ENCODE measurements around the gene APOF. TPM values are rescaled to one million over a fixed set of nuclear protein-coding genes. Genes with fewer than 3 reads are reported as not detected.

APOF gene
- total and polyA plus RNA-seq, 10 of the 15 experiments (the other 5 are each of a cell fraction or from before 2014, with no cell fraction given), result 0.04 to 0.19 (median 0.11) TPM; not detected in 5

GRCh38 chr12:56338308-56339157, 24.1 kb downstream of the APOF start, which contains the start of gene IL23A (continued):
- TF ChIP-seq NFYB (IDR thresholded peaks at IDR 0.05; ENCODE audit: insufficient read depth, low read depth, low read length) (no peak), HCFC1 (IDR thresholded peaks at IDR 0.05; ENCODE audit: low read length) (no peak), RELA (IDR thresholded peaks at IDR 0.05; ENCODE audit: borderline replicate concordance, partially characterized antibody) (peak; percentile 58), BRCA1 (IDR thresholded peaks at IDR 0.05; ENCODE audit: low read depth, low read length) (no peak), BHLHE40 (IDR thresholded peaks at IDR 0.05; ENCODE audit: borderline replicate concordance in 1 of 2, low read depth in 2 of 2, low read length in 1 of 2) (peak; percentile 64 to 67; a peak in 2 of 4 replicates), SIN3A (IDR thresholded peaks at IDR 0.05; ENCODE audit: low read depth, low read length) (no peak), HDAC6 (IDR thresholded peaks at IDR 0.05; ENCODE audit: unreplicated experiment) (no peak), SPI1 (IDR thresholded peaks at IDR 0.05; ENCODE audit: borderline replicate concordance, insufficient read depth, low read depth, low read length) (peak; percentile 4; the same call in 1 of the 2 replicates), KDM1A (IDR thresholded peaks at IDR 0.05; ENCODE audit: borderline replicate concordance) (no peak), RB1 (IDR thresholded peaks at IDR 0.05; ENCODE audit: borderline replicate concordance) (0 out of 2 replicates have a peak, but pooled peaks have one; percentile 40), ZNF592 (IDR thresholded peaks at IDR 0.05) (no peak), CHD4 (IDR thresholded peaks at IDR 0.05) (no peak), BMI1 (IDR thresholded peaks at IDR 0.05; ENCODE audit: borderline replicate concordance) (no peak), PRDM15 (CRISPR knock-in tag; IDR thresholded peaks at IDR 0.05) (no peak), CBFB (IDR thresholded peaks at IDR 0.05; ENCODE audit: low read depth) (0 out of 2 replicates have a peak, but pooled peaks have one; percentile 32), YY1 (IDR thresholded peaks at IDR 0.05; ENCODE audit: low read depth, low read length) (0 out of 2 replicates have a peak, but pooled peaks have one; percentile 7), FOXM1 (IDR thresholded peaks at IDR 0.05; ENCODE audit: low read depth, low read length) (no peak), SREBF1 (IDR thresholded peaks at IDR 0.05; ENCODE audit: low read length) (no peak), ZSCAN29 (IDR thresholded peaks at IDR 0.05) (no peak)
- TF ChIP-seq, protein P1, sequence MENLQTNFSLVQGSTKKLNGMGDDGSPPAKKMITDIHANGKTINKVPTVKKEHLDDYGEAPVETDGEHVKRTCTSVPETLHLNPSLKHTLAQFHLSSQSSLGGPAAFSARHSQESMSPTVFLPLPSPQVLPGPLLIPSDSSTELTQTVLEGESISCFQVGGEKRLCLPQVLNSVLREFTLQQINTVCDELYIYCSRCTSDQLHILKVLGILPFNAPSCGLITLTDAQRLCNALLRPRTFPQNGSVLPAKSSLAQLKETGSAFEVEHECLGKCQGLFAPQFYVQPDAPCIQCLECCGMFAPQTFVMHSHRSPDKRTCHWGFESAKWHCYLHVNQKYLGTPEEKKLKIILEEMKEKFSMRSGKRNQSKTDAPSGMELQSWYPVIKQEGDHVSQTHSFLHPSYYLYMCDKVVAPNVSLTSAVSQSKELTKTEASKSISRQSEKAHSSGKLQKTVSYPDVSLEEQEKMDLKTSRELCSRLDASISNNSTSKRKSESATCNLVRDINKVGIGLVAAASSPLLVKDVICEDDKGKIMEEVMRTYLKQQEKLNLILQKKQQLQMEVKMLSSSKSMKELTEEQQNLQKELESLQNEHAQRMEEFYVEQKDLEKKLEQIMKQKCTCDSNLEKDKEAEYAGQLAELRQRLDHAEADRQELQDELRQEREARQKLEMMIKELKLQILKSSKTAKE (IDR thresholded peaks at IDR 0.05; ENCODE audit: low read depth, poor library complexity, severe bottlenecking), result no peak
